ENCODE results near the gene DHX29.
"Not testable (repeated sequence)": the region's sequence is repeated elsewhere in the genome, so short reads cannot be mapped to it uniquely, and the experiment has no call there.

DHX29 gene

DNA sequence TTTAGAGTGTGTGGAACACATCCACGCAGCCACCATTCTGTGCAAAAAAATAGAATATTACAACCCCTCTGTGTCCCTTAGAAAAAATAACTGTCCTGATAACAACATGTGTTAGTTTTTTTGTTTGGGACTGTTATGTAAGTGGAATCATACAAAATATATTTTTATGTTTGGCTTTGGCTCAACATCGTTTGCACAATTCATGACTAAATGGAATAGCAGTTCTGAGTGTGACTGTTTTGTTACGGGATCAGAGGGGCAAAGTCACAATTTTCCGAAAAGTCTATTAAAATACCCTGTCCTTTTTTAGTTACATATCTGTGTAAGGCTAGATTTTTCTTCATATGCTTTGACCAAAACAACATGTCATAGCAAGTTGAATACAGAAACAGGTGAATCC, 13.1 kb upstream of the DHX29 start:
- CTCF ChIA-PET, result no interaction called here
- DNase-seq (ENCODE audit: low spot score), result no peak
- POLR2A ChIA-PET (ENCODE audit: low non-redundant PET), result no interaction called here
- H3K27ac ChIP-seq, result 0 out of 2 replicates have a peak overlapping the region, but pooled peaks have one; percentile 12
- TF ChIP-seq, protein P1, sequence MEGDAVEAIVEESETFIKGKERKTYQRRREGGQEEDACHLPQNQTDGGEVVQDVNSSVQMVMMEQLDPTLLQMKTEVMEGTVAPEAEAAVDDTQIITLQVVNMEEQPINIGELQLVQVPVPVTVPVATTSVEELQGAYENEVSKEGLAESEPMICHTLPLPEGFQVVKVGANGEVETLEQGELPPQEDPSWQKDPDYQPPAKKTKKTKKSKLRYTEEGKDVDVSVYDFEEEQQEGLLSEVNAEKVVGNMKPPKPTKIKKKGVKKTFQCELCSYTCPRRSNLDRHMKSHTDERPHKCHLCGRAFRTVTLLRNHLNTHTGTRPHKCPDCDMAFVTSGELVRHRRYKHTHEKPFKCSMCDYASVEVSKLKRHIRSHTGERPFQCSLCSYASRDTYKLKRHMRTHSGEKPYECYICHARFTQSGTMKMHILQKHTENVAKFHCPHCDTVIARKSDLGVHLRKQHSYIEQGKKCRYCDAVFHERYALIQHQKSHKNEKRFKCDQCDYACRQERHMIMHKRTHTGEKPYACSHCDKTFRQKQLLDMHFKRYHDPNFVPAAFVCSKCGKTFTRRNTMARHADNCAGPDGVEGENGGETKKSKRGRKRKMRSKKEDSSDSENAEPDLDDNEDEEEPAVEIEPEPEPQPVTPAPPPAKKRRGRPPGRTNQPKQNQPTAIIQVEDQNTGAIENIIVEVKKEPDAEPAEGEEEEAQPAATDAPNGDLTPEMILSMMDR (conservative IDR thresholded peaks at IDR 0.05; ENCODE audit: low read depth), result no peak

DNA sequence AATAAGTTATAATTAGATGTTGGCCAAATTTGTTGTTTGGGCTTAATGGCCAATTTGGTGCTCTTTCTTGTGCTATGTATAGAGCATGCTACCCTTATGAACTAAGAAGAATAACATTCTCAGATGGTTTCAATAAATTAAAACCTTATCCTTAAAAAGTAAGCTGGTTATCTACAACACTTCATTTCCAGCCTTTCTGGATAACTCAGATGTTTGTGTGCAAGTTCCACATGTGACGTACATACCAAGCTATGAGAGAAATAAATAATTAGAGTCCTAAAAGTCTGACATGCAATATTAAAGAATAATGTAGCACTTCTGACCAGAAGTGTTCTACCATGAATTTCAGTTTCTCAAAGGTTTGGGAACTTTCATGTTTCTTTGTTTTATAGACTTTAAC, 12.0 kb upstream of the DHX29 start:
- no peak overlapping the region for H3K27ac ChIP-seq
- POLR2A ChIA-PET (ENCODE audit: low non-redundant PET), result interaction anchor here (0.6 kb wide), 1 partner anchor 115 kb away, joined by 3 read pairs; no protein-coding TSS in a partner anchor
- CTCF ChIA-PET, result interaction anchor here (0.7 kb wide), 1 partner anchor 1630 kb away, joined by 4 read pairs; no protein-coding TSS in a partner anchor
- DNase-seq (ENCODE audit: low spot score), result no peak
- TF ChIP-seq, protein P1 (conservative IDR thresholded peaks at IDR 0.05; ENCODE audit: low read depth), result no peak

DNA sequence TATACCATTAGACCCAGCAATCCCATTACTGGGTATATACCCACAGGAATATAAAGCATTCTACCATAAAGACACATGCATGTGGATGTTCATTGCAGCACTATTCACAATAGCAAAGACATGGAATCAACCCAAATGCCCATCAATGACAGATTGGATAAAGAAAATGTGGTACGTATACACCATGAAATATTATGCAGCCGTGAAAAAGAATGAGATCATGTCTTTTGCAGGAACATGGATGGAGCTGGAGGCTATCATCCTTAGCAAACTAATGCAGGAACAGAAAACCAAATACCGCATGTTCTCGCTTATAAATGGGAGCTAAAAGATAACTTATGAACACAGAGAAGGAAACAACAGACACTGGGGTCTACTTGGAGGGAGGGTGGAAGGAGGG, 10.7 kb upstream of the DHX29 start:
- POLR2A ChIA-PET (ENCODE audit: low non-redundant PET); H3K27ac ChIP-seq; DNase-seq (ENCODE audit: low spot score): not testable (repeated sequence)
- CTCF ChIA-PET, result interaction anchor here (0.8 kb wide), 1 partner anchor 146 kb away, joined by 3 read pairs; no protein-coding TSS in a partner anchor

DNA sequence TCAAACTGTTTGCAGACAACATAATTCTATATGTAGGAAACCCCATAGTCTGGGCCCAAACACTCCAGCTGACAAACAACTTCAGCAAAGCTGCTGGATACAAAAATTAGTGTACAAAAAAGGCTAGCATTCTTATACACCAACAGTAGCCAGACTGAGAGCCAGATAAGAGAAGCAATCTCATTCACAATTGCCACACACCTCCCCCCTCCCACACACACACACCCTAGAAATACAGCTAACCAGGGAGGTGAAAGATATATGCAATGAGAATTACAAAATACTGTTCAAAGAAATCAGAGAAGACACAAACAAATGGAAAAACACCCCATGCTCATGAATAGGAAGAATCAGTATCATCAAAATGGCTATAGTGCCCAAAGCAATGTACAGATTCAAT, 9.3 kb upstream of the DHX29 start:
- CTCF ChIA-PET, result interaction anchor here (1.2 kb wide), 1 partner anchor 27 kb away, joined by 3 read pairs; no protein-coding TSS in a partner anchor
- TF ChIP-seq, protein P1 (conservative IDR thresholded peaks at IDR 0.05; ENCODE audit: low read depth), result no peak
- POLR2A ChIA-PET (ENCODE audit: low non-redundant PET), result interaction anchor here (1.2 kb wide), 1 partner anchor 10 kb away, joined by 3 read pairs; the partner anchor contains the start of gene DHX29

DNA sequence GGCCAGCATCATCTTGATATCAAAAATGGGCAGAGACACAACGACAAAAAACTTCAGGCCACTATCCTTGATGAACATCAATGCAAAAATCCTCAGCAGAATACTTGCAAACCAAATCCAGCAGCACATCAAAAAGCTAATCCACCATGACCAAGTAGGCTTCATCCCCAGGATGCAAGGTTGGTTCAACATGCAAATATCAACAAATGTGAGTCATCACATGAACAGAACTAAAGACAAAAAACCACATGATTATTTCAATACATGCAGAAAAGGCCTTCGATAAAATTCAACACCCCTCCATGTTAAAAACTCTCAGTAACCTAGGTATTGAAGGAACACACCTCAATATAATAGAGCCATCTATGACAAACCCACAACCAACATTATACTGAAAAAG, 8.8 kb upstream of the DHX29 start:
- CTCF ChIA-PET, result interaction anchor here (1.2 kb wide), 1 partner anchor 27 kb away, joined by 3 read pairs; no protein-coding TSS in a partner anchor
- no peak for DNase-seq (ENCODE audit: low spot score)
- H3K27ac ChIP-seq, result no peak overlapping the region
- TF ChIP-seq, protein P1 (conservative IDR thresholded peaks at IDR 0.05; ENCODE audit: low read depth), result no peak
- POLR2A ChIA-PET (ENCODE audit: low non-redundant PET), result interaction anchor here (1.2 kb wide), 1 partner anchor 9 kb away, joined by 3 read pairs; the partner anchor contains the start of gene DHX29

More for the DNA sequence above, 9.3 kb upstream of the DHX29 start:
- no peak overlapping the region for H3K27ac ChIP-seq
- no peak for DNase-seq (ENCODE audit: low spot score)

DNA sequence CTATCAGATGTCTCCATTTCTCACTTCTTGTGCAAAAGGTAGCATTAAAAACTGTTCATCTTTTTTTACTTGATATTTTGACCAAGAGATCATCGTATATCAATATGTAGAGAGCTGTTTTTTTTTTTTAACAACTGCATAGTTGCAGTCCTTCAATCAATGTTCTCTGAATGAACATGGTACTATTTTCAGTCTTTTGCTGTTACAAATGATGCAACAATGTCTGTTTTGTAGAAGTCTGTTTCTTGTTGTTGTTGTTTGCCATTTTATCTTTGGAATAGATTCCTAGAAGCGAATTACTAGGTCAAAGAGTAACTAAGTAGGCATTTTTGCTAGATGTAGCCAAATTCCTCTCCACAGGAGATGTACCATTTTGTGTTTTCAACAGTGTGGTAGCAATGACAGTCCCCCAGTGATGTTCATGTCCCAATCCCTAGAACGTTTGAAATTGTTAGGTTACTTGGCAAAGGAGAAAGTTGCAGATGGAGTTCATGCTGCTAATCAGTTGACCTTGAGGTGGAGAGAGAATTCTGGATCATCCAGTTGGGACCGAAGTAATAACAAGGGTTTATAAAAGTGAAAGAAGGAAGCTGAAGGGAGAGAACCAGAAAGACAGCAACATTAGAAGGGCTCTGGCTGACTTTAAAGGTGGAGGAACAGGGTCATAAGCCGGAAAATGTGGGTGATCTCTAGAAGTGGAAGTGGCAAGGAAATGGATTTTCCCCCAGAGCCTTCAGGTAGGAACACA, 6.5 kb upstream of the DHX29 start:
- no peak overlapping the region for H3K27ac ChIP-seq
- CTCF ChIA-PET, result interaction anchor here (0.6 kb wide), 1 partner anchor 9 kb away, joined by 3 read pairs; no protein-coding TSS in a partner anchor
- POLR2A ChIA-PET (ENCODE audit: low non-redundant PET), result no interaction called here
- DNase-seq (ENCODE audit: low spot score), result no peak
- TF ChIP-seq, protein P1 (conservative IDR thresholded peaks at IDR 0.05; ENCODE audit: low read depth), result no peak
